ENCODE results near the gene CIAO2B.
"Not testable (repeated sequence)": the region's sequence is repeated elsewhere in the genome, so short reads cannot be mapped to it uniquely, and the experiment has no call there.

CIAO2B gene

GRCh38 chr16:66960270-66960669 lies 26.1 kb upstream of the CIAO2B start:
- H3K27ac ChIP-seq (replicated peaks): no peak overlapping the region
- H3K27me3 ChIP-seq (ENCODE audit: insufficient read depth, poor library complexity, severe bottlenecking): no peaks in the 10 kb centered on the region
- no peak overlapping the region for H3K4me3 ChIP-seq (replicated peaks; ENCODE audit: insufficient read depth, low read length)
- TF ChIP-seq POLR2AphosphoS5 (IDR thresholded peaks at IDR 0.05; ENCODE audit: low read depth) (no peak), GABPA (IDR thresholded peaks at IDR 0.05; ENCODE audit: low read depth) (no peak), SPI1 (IDR thresholded peaks at IDR 0.05; ENCODE audit: borderline replicate concordance, low read depth) (no peak), CTCF (IDR thresholded peaks at IDR 0.05; ENCODE audit: insufficient read depth, low read length) (no peak), REST (IDR thresholded peaks at IDR 0.05; ENCODE audit: insufficient replicate concordance, low read depth) (no peak)
- no peak for DNase-seq (ENCODE audit: low read depth in 1 of 2, low spot score in 1 of 2)

- Histone ChIP-seq H3K4me3 (replicated peaks; ENCODE audit: insufficient read depth, low read length) (no peak overlapping the region), H3K27me3 (ENCODE audit: insufficient read depth, poor library complexity, severe bottlenecking) (no peaks in the 10 kb centered on the region), H3K27ac (replicated peaks) (no peak overlapping the region)
- peak in 1 of 2 experiments; percentile 79 for DNase-seq (ENCODE audit: low read depth in 1 of 2, low spot score in 1 of 2)
- TF ChIP-seq POLR2AphosphoS5 (IDR thresholded peaks at IDR 0.05; ENCODE audit: low read depth) (no peak), GABPA (IDR thresholded peaks at IDR 0.05; ENCODE audit: low read depth) (no peak), REST (IDR thresholded peaks at IDR 0.05; ENCODE audit: insufficient replicate concordance, low read depth) (no peak), SPI1 (IDR thresholded peaks at IDR 0.05; ENCODE audit: borderline replicate concordance, low read depth) (no peak), CTCF (IDR thresholded peaks at IDR 0.05; ENCODE audit: insufficient read depth, low read length) (no peak)
These were observed 25.5 kb upstream of the CIAO2B start for GRCh38 chr16:66959704-66960161.

GRCh38 chr16:66958857-66959703 lies 24.9 kb upstream of the CIAO2B start:
- TF ChIP-seq GABPA (IDR thresholded peaks at IDR 0.05; ENCODE audit: low read depth): no peak
- TF ChIP-seq REST (IDR thresholded peaks at IDR 0.05; ENCODE audit: insufficient replicate concordance, low read depth): no peak
- TF ChIP-seq POLR2AphosphoS5 (IDR thresholded peaks at IDR 0.05; ENCODE audit: low read depth): no peak
- TF ChIP-seq SPI1 (IDR thresholded peaks at IDR 0.05; ENCODE audit: borderline replicate concordance, low read depth): no peak
- TF ChIP-seq CTCF (IDR thresholded peaks at IDR 0.05; ENCODE audit: insufficient read depth, low read length): no peak
- DNase-seq (ENCODE audit: low read depth in 1 of 2, low spot score in 1 of 2): no peak
- Histone ChIP-seq H3K4me3 (replicated peaks; ENCODE audit: insufficient read depth, low read length) (no peak overlapping the region), H3K27me3 (ENCODE audit: insufficient read depth, poor library complexity, severe bottlenecking) (no peaks in the 10 kb centered on the region), H3K27ac (replicated peaks) (no peak overlapping the region)

GRCh38 chr16:66956154-66956457 lies 21.9 kb upstream of the CIAO2B start:
- H3K27ac ChIP-seq (replicated peaks); H3K4me3 ChIP-seq (replicated peaks; ENCODE audit: insufficient read depth, low read length); H3K27me3 ChIP-seq (ENCODE audit: insufficient read depth, poor library complexity, severe bottlenecking); DNase-seq (ENCODE audit: low read depth in 1 of 2, low spot score in 1 of 2): not testable (repeated sequence)
